GM23338 (cell line): Measurements from ENCODE around the gene LRRFIP2. TPM values are rescaled to one million over a fixed set of nuclear protein-coding genes. Genes with fewer than 3 reads are reported as not detected.

Experiments
- ATAC-seq: fragments of 200-7000 bp; cut with Tn5 transposase; 3 replicates; pipeline ENCODE4 v1.9.1; 2020
- DNase-seq: peaks from one replicate; pipeline ENCODE4 v3.0.0-alpha.2; 2015; ENCODE audit warnings: low spot score
- H2AFZ ChIP-seq: fragments of 200-600 bp; sonication (generic); 2 replicates; pipeline ENCODE4 v1.8.0; 2016; ENCODE audit warnings: antibody characterized with exemption, mild to moderate bottlenecking, moderate library complexity
- H3F3A ChIP-seq: fragments of 200-600 bp; sonication (generic); replicated peaks from 2 replicates; pipeline ENCODE4 v1.8.0; 2017; ENCODE audit warnings: antibody characterized with exemption, mixed run types, low read depth
- H3K27ac ChIP-seq: fragments of 200-600 bp; sonication (generic); 2 replicates; pipeline ENCODE4 v1.6.1; 2016; ENCODE audit warnings: low read depth
- H3K27me3 ChIP-seq: fragments of 200-600 bp; sonication (generic); 2 replicates; pipeline ENCODE4 v1.8.0; 2016; ENCODE audit warnings: mild to moderate bottlenecking, mixed run types, moderate library complexity; ENCODE audit not compliant: insufficient read depth
- H3K36me3 ChIP-seq: fragments of 200-600 bp; sonication (generic); 2 replicates; pipeline ENCODE4 v1.8.0; 2016; ENCODE audit warnings: mild to moderate bottlenecking; ENCODE audit not compliant: insufficient read depth
- H3K4me1 ChIP-seq: fragments of 200-600 bp; sonication (generic); 2 replicates; pipeline ENCODE4 v1.8.0; 2016; ENCODE audit warnings: mild to moderate bottlenecking, moderate library complexity; ENCODE audit not compliant: insufficient read depth
- H3K4me2 ChIP-seq: fragments of 200-600 bp; sonication (generic); 2 replicates; pipeline ENCODE4 v1.7.1; 2017; ENCODE audit warnings: mixed run types
- H3K4me3 ChIP-seq: fragments of 200-600 bp; sonication (generic); 2 replicates; pipeline ENCODE4 v1.6.1; 2016; ENCODE audit warnings: mixed run types
- H3K79me2 ChIP-seq: fragments of 200-600 bp; sonication (generic); replicated peaks from 2 replicates; pipeline ENCODE4 v1.8.0; 2017; ENCODE audit warnings: mild to moderate bottlenecking; ENCODE audit not compliant: insufficient read depth
- H3K9me2 ChIP-seq: fragments of 200-600 bp; sonication (generic); 2 replicates; pipeline ENCODE4 v1.8.0; 2017; ENCODE audit not compliant: insufficient read depth
- H4K20me1 ChIP-seq: fragments of 200-600 bp; sonication (generic); replicated peaks from 2 replicates; pipeline ENCODE4 v1.8.0; 2017; ENCODE audit warnings: mild to moderate bottlenecking; ENCODE audit not compliant: insufficient read depth
- H3K27ac Mint-ChIP-seq: 2 replicates; pipeline ENCODE4 v1.8.0; 2020; ENCODE audit warnings: inconsistent platforms, mild to moderate bottlenecking, moderate library complexity, mixed read lengths
- H3K27me3 Mint-ChIP-seq: 3 replicates; pipeline ENCODE4 v1.8.0; 2022; ENCODE audit warnings: low read depth, mild to moderate bottlenecking, moderate library complexity, mixed read lengths, inconsistent platforms; ENCODE audit not compliant: insufficient read depth, poor library complexity
- H3K36me3 Mint-ChIP-seq: 3 replicates; pipeline ENCODE4 v1.8.0; 2021; ENCODE audit warnings: low read depth, mild to moderate bottlenecking, inconsistent platforms, moderate library complexity, mixed read lengths
- H3K4me1 Mint-ChIP-seq: 3 replicates; pipeline ENCODE4 v1.8.0; 2020; ENCODE audit warnings: mild to moderate bottlenecking, inconsistent platforms, mixed read lengths
- H3K4me3 Mint-ChIP-seq: 3 replicates; pipeline ENCODE4 v1.8.0; 2021; ENCODE audit warnings: moderate library complexity, mild to moderate bottlenecking, inconsistent platforms, mixed read lengths
- H3K9me3 Mint-ChIP-seq: 3 replicates; pipeline ENCODE4 v1.8.0; 2020; ENCODE audit warnings: moderate library complexity, mild to moderate bottlenecking, inconsistent platforms, mixed read lengths
- CREB1 ChIP-seq: fragments of 250-450 bp; sonication (Bioruptor Pico); IDR thresholded peaks from 2 replicates; pipeline ENCODE4 v1.5.0; 2020; ENCODE audit warnings: low read depth, mild to moderate bottlenecking, moderate library complexity
- EZH2 ChIP-seq: fragments of 200-600 bp; sonication (generic); IDR thresholded peaks from one replicate; pipeline ENCODE4 v1.8.0; 2017; ENCODE audit warnings: antibody characterized with exemption, mild to moderate bottlenecking, low read depth; ENCODE audit not compliant: unreplicated experiment
- EZH2phosphoT487 ChIP-seq: fragments of 200-600 bp; sonication (generic); IDR thresholded peaks from one replicate; pipeline ENCODE4 v1.8.1; 2018; ENCODE audit warnings: antibody characterized with exemption; ENCODE audit not compliant: unreplicated experiment
- POLR2AphosphoS5 ChIP-seq: IDR thresholded peaks from 2 replicates; pipeline ENCODE4 v1.6.1; 2016; ENCODE audit warnings: antibody characterized with exemption, low read depth
- ZNF114 ChIP-seq: fragments of 250-450 bp; sonication (Bioruptor Pico); IDR thresholded peaks from 2 replicates; pipeline ENCODE4 v1.5.0; 2020; ENCODE audit warnings: mild to moderate bottlenecking, moderate library complexity
- polyA plus RNA-seq: library from polyadenylated mRNA; unstranded; fragments of >200 nt; fragmentation: Nextera tagmentation; extraction: Ambion mirVana; gene quantifications from 2 replicates; pipeline ENCODE4 v1.2.1, GENCODE V29; 2016
- total RNA-seq: library from RNA; depleted of rRNA; stranded (reverse); fragments of >200 nt; shearing (Covaris generic); gene quantifications from 2 replicates; pipeline ENCODE4 v1.2.3, GENCODE V29; 2014
- TF ChIP-seq, protein P1 (sequence below): IDR thresholded peaks from one replicate; pipeline ENCODE4 v1.6.1; 2018; ENCODE audit warnings: antibody characterized with exemption; ENCODE audit not compliant: unreplicated experiment
- TF ChIP-seq, protein P2 (sequence below): IDR thresholded peaks from 2 replicates; pipeline ENCODE4 v1.6.1; 2016; ENCODE audit warnings: antibody characterized with exemption
- TF ChIP-seq, protein P3 (sequence below), 2 experiments: fragments of 200-600 bp in 1 of 2; sonication (generic) in 1 of 2; conservative IDR thresholded peaks; 2 replicates each; pipeline versions ENCODE4 v1.5.1 to v1.6.1; 2016 to 2017; ENCODE audit warnings: antibody characterized with exemption in 2 of 2, low read depth in 2 of 2, mild to moderate bottlenecking in 2 of 2, moderate library complexity in 1 of 2

Gene LRRFIP2
- total and polyA plus RNA-seq, 2 experiments from 2014 or later = 20.3 to 29.0 TPM

- TF ChIP-seq EZH2phosphoT487 (no peak), POLR2AphosphoS5 (no peak), ZNF114 (CRISPR knock-in tag) (no peak), CREB1 (CRISPR knock-in tag) (no peak)
- TF ChIP-seq, protein P1, sequence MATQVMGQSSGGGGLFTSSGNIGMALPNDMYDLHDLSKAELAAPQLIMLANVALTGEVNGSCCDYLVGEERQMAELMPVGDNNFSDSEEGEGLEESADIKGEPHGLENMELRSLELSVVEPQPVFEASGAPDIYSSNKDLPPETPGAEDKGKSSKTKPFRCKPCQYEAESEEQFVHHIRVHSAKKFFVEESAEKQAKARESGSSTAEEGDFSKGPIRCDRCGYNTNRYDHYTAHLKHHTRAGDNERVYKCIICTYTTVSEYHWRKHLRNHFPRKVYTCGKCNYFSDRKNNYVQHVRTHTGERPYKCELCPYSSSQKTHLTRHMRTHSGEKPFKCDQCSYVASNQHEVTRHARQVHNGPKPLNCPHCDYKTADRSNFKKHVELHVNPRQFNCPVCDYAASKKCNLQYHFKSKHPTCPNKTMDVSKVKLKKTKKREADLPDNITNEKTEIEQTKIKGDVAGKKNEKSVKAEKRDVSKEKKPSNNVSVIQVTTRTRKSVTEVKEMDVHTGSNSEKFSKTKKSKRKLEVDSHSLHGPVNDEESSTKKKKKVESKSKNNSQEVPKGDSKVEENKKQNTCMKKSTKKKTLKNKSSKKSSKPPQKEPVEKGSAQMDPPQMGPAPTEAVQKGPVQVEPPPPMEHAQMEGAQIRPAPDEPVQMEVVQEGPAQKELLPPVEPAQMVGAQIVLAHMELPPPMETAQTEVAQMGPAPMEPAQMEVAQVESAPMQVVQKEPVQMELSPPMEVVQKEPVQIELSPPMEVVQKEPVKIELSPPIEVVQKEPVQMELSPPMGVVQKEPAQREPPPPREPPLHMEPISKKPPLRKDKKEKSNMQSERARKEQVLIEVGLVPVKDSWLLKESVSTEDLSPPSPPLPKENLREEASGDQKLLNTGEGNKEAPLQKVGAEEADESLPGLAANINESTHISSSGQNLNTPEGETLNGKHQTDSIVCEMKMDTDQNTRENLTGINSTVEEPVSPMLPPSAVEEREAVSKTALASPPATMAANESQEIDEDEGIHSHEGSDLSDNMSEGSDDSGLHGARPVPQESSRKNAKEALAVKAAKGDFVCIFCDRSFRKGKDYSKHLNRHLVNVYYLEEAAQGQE = no peak
- TF ChIP-seq, protein P2, sequence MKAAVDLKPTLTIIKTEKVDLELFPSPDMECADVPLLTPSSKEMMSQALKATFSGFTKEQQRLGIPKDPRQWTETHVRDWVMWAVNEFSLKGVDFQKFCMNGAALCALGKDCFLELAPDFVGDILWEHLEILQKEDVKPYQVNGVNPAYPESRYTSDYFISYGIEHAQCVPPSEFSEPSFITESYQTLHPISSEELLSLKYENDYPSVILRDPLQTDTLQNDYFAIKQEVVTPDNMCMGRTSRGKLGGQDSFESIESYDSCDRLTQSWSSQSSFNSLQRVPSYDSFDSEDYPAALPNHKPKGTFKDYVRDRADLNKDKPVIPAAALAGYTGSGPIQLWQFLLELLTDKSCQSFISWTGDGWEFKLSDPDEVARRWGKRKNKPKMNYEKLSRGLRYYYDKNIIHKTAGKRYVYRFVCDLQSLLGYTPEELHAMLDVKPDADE = no peak
- TF ChIP-seq, protein P3, sequence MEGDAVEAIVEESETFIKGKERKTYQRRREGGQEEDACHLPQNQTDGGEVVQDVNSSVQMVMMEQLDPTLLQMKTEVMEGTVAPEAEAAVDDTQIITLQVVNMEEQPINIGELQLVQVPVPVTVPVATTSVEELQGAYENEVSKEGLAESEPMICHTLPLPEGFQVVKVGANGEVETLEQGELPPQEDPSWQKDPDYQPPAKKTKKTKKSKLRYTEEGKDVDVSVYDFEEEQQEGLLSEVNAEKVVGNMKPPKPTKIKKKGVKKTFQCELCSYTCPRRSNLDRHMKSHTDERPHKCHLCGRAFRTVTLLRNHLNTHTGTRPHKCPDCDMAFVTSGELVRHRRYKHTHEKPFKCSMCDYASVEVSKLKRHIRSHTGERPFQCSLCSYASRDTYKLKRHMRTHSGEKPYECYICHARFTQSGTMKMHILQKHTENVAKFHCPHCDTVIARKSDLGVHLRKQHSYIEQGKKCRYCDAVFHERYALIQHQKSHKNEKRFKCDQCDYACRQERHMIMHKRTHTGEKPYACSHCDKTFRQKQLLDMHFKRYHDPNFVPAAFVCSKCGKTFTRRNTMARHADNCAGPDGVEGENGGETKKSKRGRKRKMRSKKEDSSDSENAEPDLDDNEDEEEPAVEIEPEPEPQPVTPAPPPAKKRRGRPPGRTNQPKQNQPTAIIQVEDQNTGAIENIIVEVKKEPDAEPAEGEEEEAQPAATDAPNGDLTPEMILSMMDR (conservative IDR thresholded peaks at IDR 0.05; ENCODE audit: low read depth in 2 of 2) = no peak
Measured at GRCh38 chr3:37029516-37030163, 144.7 kb downstream of the LRRFIP2 start (continued).

GRCh38 chr3:37029111-37029510 is 145.3 kb downstream of the LRRFIP2 start:
- Histone ChIP-seq H3K4me1 (no peaks in the 10 kb centered on the region), H3K36me3 (peaks cover 33% of the 10 kb centered on the region), H3K27ac (no peak overlapping the region; the same call in 1 of the 2 replicates), H2AFZ (no peak overlapping the region), H3F3A (no peaks in the 10 kb centered on the region), H4K20me1 (peaks cover 11% of the 10 kb centered on the region; the same call in 1 of the 2 replicates), H3K27me3 (no peaks in the 10 kb centered on the region), H3K9me2 (no peaks in the 10 kb centered on the region), H3K4me2 (no peak overlapping the region), H3K4me3 (no peak overlapping the region), H3K79me2 (no peaks in the 10 kb centered on the region)
- H3K4me3 Mint-ChIP-seq = no peak overlapping the region
- ATAC-seq (no peak), DNase-seq (no peak)
- H3K27me3 Mint-ChIP-seq = peaks cover 2% of the 10 kb centered on the region
- H3K36me3 Mint-ChIP-seq = peaks cover 70% of the 10 kb centered on the region
- H3K9me3 Mint-ChIP-seq = peaks cover 2% of the 10 kb centered on the region; the same call in 2 of the 3 replicates
- no peak overlapping the region for H3K27ac Mint-ChIP-seq
- no peaks in the 10 kb centered on the region for H3K4me1 Mint-ChIP-seq
- TF ChIP-seq EZH2phosphoT487 (no peak), ZNF114 (CRISPR knock-in tag) (no peak), EZH2 (no peak), CREB1 (CRISPR knock-in tag) (no peak)
- TF ChIP-seq, protein P1 = no peak
